Endothelial cell of umbilical vein (primary cell): ENCODE results near the gene DPP7. TPM values are rescaled to one million over a fixed set of nuclear protein-coding genes. Genes with fewer than 3 reads are reported as not detected.

ENCODE experiments used
- BruUV-seq: library from RNA; stranded (reverse); fragments of 400-500 nt; replicated peaks from 2 replicates; lab custom pipeline; 2021; lab: Mats Ljungman, UMichigan
- CTCF ChIA-PET: fragments of 300-600, 350-600 bp; sonication (Branson Sonifier 250); formaldehyde crosslinking; loops from one replicate; lab custom pipeline; 2021; ENCODE audit warnings: antibody characterized with exemption, inconsistent platforms; lab: Charles Lee
- POLR2A ChIA-PET: fragments of 300-600, 350-600 bp; sonication (Branson Sonifier 250); formaldehyde crosslinking; loops from one replicate; lab custom pipeline; 2021; ENCODE audit warnings: antibody characterized with exemption, inconsistent platforms; lab: Charles Lee
- DNase-seq: peaks from one replicate; pipeline ENCODE4 v3.0.0-alpha.2; 2011; ENCODE audit warnings: low read depth, low spot score
- FAIRE-seq: peaks from 2 replicates; lab custom pipeline; 2011; peaks lifted over from hg19 to GRCh38; lab: Jason Lieb, UNC
- H2AFZ ChIP-seq: 2 replicates; pipeline ENCODE4 v1.6.0; 2012; ENCODE audit warnings: low read depth, low read length, control low read depth, inconsistent platforms
- H3K27ac ChIP-seq: 2 replicates; pipeline ENCODE4 v1.5.1; 2011; ENCODE audit warnings: low read depth, mild to moderate bottlenecking, control low read depth, low read length, moderate library complexity; ENCODE audit not compliant: insufficient read depth
- H3K27me3 ChIP-seq, 2 experiments: 2 replicates each; pipeline versions ENCODE4 v1.6.0 to v1.6.1; 2011; ENCODE audit warnings: low read length in 2 of 2, mixed read lengths in 1 of 2; ENCODE audit not compliant: control insufficient read depth in 2 of 2, insufficient read depth in 2 of 2
- H3K36me3 ChIP-seq, 2 experiments: 2 replicates in 1 of 2; 3 replicates in 1 of 2; pipeline ENCODE4 v1.5.1; 2011; ENCODE audit warnings: low read length in 2 of 2, mild to moderate bottlenecking in 1 of 2, moderate library complexity in 1 of 2; ENCODE audit not compliant: control insufficient read depth in 2 of 2, insufficient read depth in 2 of 2; ENCODE audit errors: extremely low read depth in 1 of 2
- H3K4me1 ChIP-seq: 3 replicates; pipeline ENCODE4 v1.5.1; 2011; ENCODE audit warnings: mild to moderate bottlenecking, low read length; ENCODE audit not compliant: control insufficient read depth, insufficient read depth; ENCODE audit errors: extremely low read depth
- H3K4me2 ChIP-seq: 2 replicates; pipeline ENCODE4 v1.6.1; 2011; ENCODE audit warnings: low read length, control low read depth, mixed read lengths; ENCODE audit not compliant: insufficient read depth
- H3K4me3 ChIP-seq, 3 experiments: fragments of 200-600 bp in 1 of 3; sonication (generic), shearing (Covaris generic) in 1 of 3; replicated peaks in 1 of 3; 2 replicates each; pipeline ENCODE4 v1.5.1; 2011 to 2016; ENCODE audit warnings: control low read depth in 3 of 3, low read length in 3 of 3, mild to moderate bottlenecking in 2 of 3, inconsistent platforms in 1 of 3, low read depth in 1 of 3, moderate library complexity in 1 of 3; ENCODE audit not compliant: insufficient read depth in 1 of 3
- H3K79me2 ChIP-seq: 2 replicates; pipeline ENCODE4 v1.6.0; 2012; ENCODE audit warnings: low read length, inconsistent platforms; ENCODE audit not compliant: control insufficient read depth, insufficient read depth
- H3K9ac ChIP-seq: replicated peaks from 2 replicates; pipeline ENCODE3; 2011; ENCODE audit warnings: low read length, control low read depth; ENCODE audit not compliant: insufficient read depth; ENCODE audit errors: extremely low read depth
- H3K9me1 ChIP-seq: replicated peaks from 3 replicates; pipeline ENCODE4 v1.6.0; 2011; ENCODE audit warnings: mild to moderate bottlenecking, low read length; ENCODE audit not compliant: control insufficient read depth, insufficient read depth; ENCODE audit errors: extremely low read depth
- H3K9me3 ChIP-seq: replicated peaks from 2 replicates; pipeline ENCODE4 v1.5.1; 2012; ENCODE audit warnings: low read length, inconsistent platforms; ENCODE audit not compliant: control insufficient read depth, insufficient read depth
- H4K20me1 ChIP-seq: replicated peaks from 2 replicates; pipeline ENCODE3; 2011; ENCODE audit warnings: mild to moderate bottlenecking, low read length; ENCODE audit not compliant: control insufficient read depth, insufficient read depth; ENCODE audit errors: extremely low read depth
- EZH2 ChIP-seq: IDR thresholded peaks from 2 replicates; pipeline ENCODE4 v1.6.1; 2012; ENCODE audit warnings: borderline replicate concordance, low read depth, mild to moderate bottlenecking, moderate library complexity, low read length, inconsistent platforms; ENCODE audit not compliant: severe bottlenecking
- FOS ChIP-seq: IDR thresholded peaks from 2 replicates; pipeline ENCODE4 v1.6.1; 2011; ENCODE audit warnings: mild to moderate bottlenecking, low read length, moderate library complexity, borderline replicate concordance; ENCODE audit not compliant: insufficient read depth
- GATA2 ChIP-seq: IDR thresholded peaks from 2 replicates; pipeline ENCODE4 v1.7.0; 2011; ENCODE audit warnings: low read depth, mild to moderate bottlenecking, moderate library complexity, mixed read lengths, low read length; ENCODE audit not compliant: insufficient read length, insufficient read depth
- JUN ChIP-seq: IDR thresholded peaks from 2 replicates; pipeline ENCODE4 v1.6.1; 2011; ENCODE audit warnings: borderline replicate concordance, low read depth; ENCODE audit not compliant: insufficient read length, insufficient read depth
- POLR2A ChIP-seq: IDR thresholded peaks from 2 replicates; pipeline ENCODE4 v1.6.1; 2012; ENCODE audit warnings: low read depth, mild to moderate bottlenecking, control low read depth, low read length
- POLR2AphosphoS5 ChIP-seq: IDR thresholded peaks from 2 replicates; pipeline ENCODE4 v1.6.1; 2012; ENCODE audit warnings: low read depth, mild to moderate bottlenecking, control low read depth, low read length, moderate library complexity; ENCODE audit not compliant: insufficient read depth
- dilution Hi-C: fragments of 300-500 bp; cut with MboI; formaldehyde crosslinking; loops from one replicate; pipeline ENCODE4 v1.15.0; 2019; ENCODE audit warnings: low sequenced_read_pairs; ENCODE audit not compliant: extremely low pct_ligation_motif_present
- intact Hi-C: fragments of 100-400 bp; cut with micrococcal nuclease; formaldehyde crosslinking; loops from one replicate; pipeline ENCODE4 v1.10.0; 2022
- polyA plus RNA-seq, 4 experiments: library from polyadenylated mRNA; depleted of rRNA in 3 of 4; stranded (reverse) in 3 of 4; unstranded in 1 of 4; fragments of >200 nt; gene quantifications; 2 replicates each; pipeline versions ENCODE4 v1.2.1 to v1.2.3, GENCODE V29; 2011 to 2012; ENCODE audit warnings: missing spikeins in 1 of 4
- total RNA-seq: library from RNA; stranded (reverse); gene quantifications from 2 replicates; pipeline ENCODE4 v1.2.3, GENCODE V29; 2021
- TF ChIP-seq, protein P1 (sequence below), 2 donors: IDR thresholded peaks; 1 replicate in 1 of 2; 2 replicates in 1 of 2; pipeline ENCODE4 v1.5.1; 2011; ENCODE audit warnings: low read length in 2 of 2, mild to moderate bottlenecking in 2 of 2, moderate library complexity in 2 of 2, control low read depth in 1 of 2, inconsistent platforms in 1 of 2, low read depth in 1 of 2; ENCODE audit not compliant: insufficient read depth in 1 of 2; ENCODE audit errors: extremely low read depth in 1 of 2

DPP7 gene
- total and polyA plus RNA-seq, 2 donors (not counting 3 experiments of a cell fraction or from before 2014, with no cell fraction given): 149 to 200 TPM

DNA sequence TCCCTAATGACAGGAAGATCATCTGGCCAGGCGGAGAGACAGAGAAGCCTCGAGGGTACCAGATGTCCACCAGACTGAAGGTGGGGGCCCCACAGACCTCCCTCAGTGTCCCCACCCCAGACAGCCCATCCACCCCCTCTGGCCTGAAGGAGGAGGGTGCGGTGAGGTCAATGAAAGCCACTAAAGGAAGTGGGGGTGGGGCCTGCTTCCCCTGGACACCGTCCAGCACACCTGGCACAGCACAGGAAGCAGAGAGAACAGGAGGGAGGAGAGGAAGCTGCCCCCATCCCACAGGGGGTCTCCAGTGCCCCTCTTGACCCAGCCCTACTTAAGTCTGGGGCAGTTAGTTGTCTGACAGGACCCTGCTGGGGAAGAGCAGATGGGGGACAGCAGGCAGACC lies 44.1 kb upstream of the DPP7 start:
- CTCF ChIA-PET: interaction anchor here (1.8 kb wide), 1 partner anchor 18 kb away, joined by 5 read pairs; no protein-coding TSS in a partner anchor
- FAIRE-seq: no peak

More for the DNA sequence above, 44.1 kb upstream of the DPP7 start:
- Histone ChIP-seq H2AFZ (no peak overlapping the region), H3K79me2 (no peaks in the 10 kb centered on the region), H3K4me3 (no peak overlapping the region), H3K27me3 (peaks cover 12 to 24% of the 10 kb centered on the region in 2 experiments), H4K20me1 (no peaks in the 10 kb centered on the region), H3K9me3 (no peaks in the 10 kb centered on the region), H3K4me1 (peaks cover 3% of the 10 kb centered on the region), H3K9me1 (no peaks in the 10 kb centered on the region), H3K9ac (no peak overlapping the region), H3K27ac (no peak overlapping the region), H3K4me2 (no peak overlapping the region), H3K36me3 (no peaks in the 10 kb centered on the region)
- no peak for TF ChIP-seq POLR2AphosphoS5
- TF ChIP-seq EZH2: no peak
- no peak for TF ChIP-seq FOS
- TF ChIP-seq POLR2A: no peak
- no peak for TF ChIP-seq JUN
- TF ChIP-seq, protein P1, sequence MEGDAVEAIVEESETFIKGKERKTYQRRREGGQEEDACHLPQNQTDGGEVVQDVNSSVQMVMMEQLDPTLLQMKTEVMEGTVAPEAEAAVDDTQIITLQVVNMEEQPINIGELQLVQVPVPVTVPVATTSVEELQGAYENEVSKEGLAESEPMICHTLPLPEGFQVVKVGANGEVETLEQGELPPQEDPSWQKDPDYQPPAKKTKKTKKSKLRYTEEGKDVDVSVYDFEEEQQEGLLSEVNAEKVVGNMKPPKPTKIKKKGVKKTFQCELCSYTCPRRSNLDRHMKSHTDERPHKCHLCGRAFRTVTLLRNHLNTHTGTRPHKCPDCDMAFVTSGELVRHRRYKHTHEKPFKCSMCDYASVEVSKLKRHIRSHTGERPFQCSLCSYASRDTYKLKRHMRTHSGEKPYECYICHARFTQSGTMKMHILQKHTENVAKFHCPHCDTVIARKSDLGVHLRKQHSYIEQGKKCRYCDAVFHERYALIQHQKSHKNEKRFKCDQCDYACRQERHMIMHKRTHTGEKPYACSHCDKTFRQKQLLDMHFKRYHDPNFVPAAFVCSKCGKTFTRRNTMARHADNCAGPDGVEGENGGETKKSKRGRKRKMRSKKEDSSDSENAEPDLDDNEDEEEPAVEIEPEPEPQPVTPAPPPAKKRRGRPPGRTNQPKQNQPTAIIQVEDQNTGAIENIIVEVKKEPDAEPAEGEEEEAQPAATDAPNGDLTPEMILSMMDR (IDR thresholded peaks at IDR 0.05; ENCODE audit: extremely low read depth in 1 of 2, insufficient read depth in 1 of 2, low read depth in 1 of 2, low read length in 2 of 2): no peak
- TF ChIP-seq GATA2: no peak
- dilution Hi-C loops: no loop called here
- DNase-seq: no peak
- POLR2A ChIA-PET: no interaction called here
- intact Hi-C loops: no loop called here
- BruUV-seq: no TSS peak
